Mesenchymal stem cell (in vitro differentiated cells and primary cell): ENCODE results near the gene ABCD1.
A peak's percentile ranks its signal among the peaks of the same experiment; 100 is the strongest.
"Not testable (repeated sequence)": the region's sequence is repeated elsewhere in the genome, so short reads cannot be mapped to it uniquely, and the experiment has no call there.

Experiments used
- DNase-seq: peaks from one replicate; pipeline ENCODE4 v3.0.0-alpha.2; 2013
- H2AFZ ChIP-seq: one replicate; pipeline ENCODE4 v1.6.1; 2013; ENCODE audit warnings: low read depth, mild to moderate bottlenecking, control low read depth, inconsistent platforms, low read length, moderate library complexity
- H2AK5ac ChIP-seq: 2 replicates; pipeline ENCODE4 v1.6.1; 2013; ENCODE audit warnings: low read length, moderate library complexity, mild to moderate bottlenecking, inconsistent platforms; ENCODE audit not compliant: severe bottlenecking
- H2BK120ac ChIP-seq: one replicate; pipeline ENCODE4 v1.6.1; 2013; ENCODE audit warnings: low read depth, mild to moderate bottlenecking, inconsistent platforms, low read length, moderate library complexity
- H2BK12ac ChIP-seq, 2 experiments: one replicate each; pipeline ENCODE4 v1.6.1; 2013; ENCODE audit warnings: inconsistent platforms in 2 of 2, low read length in 2 of 2, mild to moderate bottlenecking in 2 of 2, moderate library complexity in 2 of 2, control low read depth in 1 of 2
- H2BK15ac ChIP-seq: one replicate; pipeline ENCODE4 v1.6.1; 2013; ENCODE audit warnings: mild to moderate bottlenecking, low read depth, inconsistent platforms; ENCODE audit not compliant: poor library complexity, severe bottlenecking
- H2BK5ac ChIP-seq: 2 replicates; pipeline ENCODE4 v1.6.1; 2013; ENCODE audit warnings: low read depth, mild to moderate bottlenecking, low read length, control low read depth, inconsistent platforms; ENCODE audit not compliant: poor library complexity, severe bottlenecking
- H3K14ac ChIP-seq, 2 experiments: one replicate each; pipeline ENCODE4 v1.6.1; 2013; ENCODE audit warnings: inconsistent platforms in 2 of 2, low read length in 2 of 2, control low read depth in 1 of 2, mild to moderate bottlenecking in 1 of 2, moderate library complexity in 1 of 2
- H3K18ac ChIP-seq, 2 experiments: one replicate each; pipeline ENCODE4 v1.6.1; 2013; ENCODE audit warnings: inconsistent platforms in 2 of 2, low read length in 2 of 2, control low read depth in 1 of 2, low read depth in 1 of 2, mild to moderate bottlenecking in 1 of 2
- H3K23ac ChIP-seq, 2 experiments: one replicate each; pipeline ENCODE4 v1.6.1; 2013; ENCODE audit warnings: inconsistent platforms in 2 of 2, low read length in 2 of 2, mild to moderate bottlenecking in 2 of 2, moderate library complexity in 2 of 2, control low read depth in 1 of 2
- H3K27ac ChIP-seq: 2 replicates; pipeline ENCODE4 v1.5.1; 2013; ENCODE audit warnings: mild to moderate bottlenecking, moderate library complexity, low read length, control low read depth, inconsistent platforms; ENCODE audit not compliant: poor library complexity, severe bottlenecking
- H3K27me3 ChIP-seq, 2 experiments: 2 replicates each; pipeline versions ENCODE4 v1.6.1 to v1.7.0; 2013; ENCODE audit warnings: low read length in 2 of 2, mild to moderate bottlenecking in 2 of 2, moderate library complexity in 2 of 2, control low read depth in 1 of 2, inconsistent platforms in 1 of 2; ENCODE audit not compliant: control insufficient read depth in 1 of 2, insufficient read depth in 1 of 2
- H3K36me3 ChIP-seq, 2 experiments: 2 replicates each; pipeline versions ENCODE4 v1.6.1 to v1.7.0; 2013; ENCODE audit warnings: low read length in 2 of 2, control low read depth in 1 of 2, inconsistent platforms in 1 of 2, low read depth in 1 of 2, mild to moderate bottlenecking in 1 of 2; ENCODE audit not compliant: insufficient read depth in 2 of 2, control insufficient read depth in 1 of 2
- H3K4ac ChIP-seq, 2 experiments: one replicate each; pipeline ENCODE4 v1.6.1; 2013; ENCODE audit warnings: inconsistent platforms in 2 of 2, low read length in 2 of 2, mild to moderate bottlenecking in 2 of 2, moderate library complexity in 2 of 2, control low read depth in 1 of 2, low read depth in 1 of 2
- H3K4me1 ChIP-seq: 2 replicates; pipeline ENCODE4 v1.6.1; 2013; ENCODE audit warnings: low read depth, low read length, control low read depth; ENCODE audit not compliant: control insufficient read depth, insufficient read depth
- H3K4me2 ChIP-seq: 2 replicates; pipeline ENCODE4 v1.6.1; 2013; ENCODE audit warnings: low read length, mild to moderate bottlenecking, inconsistent platforms; ENCODE audit not compliant: poor library complexity, severe bottlenecking
- H3K4me3 ChIP-seq, 2 experiments: 2 replicates each; pipeline versions ENCODE4 v1.5.1 to v1.7.0; 2013; ENCODE audit warnings: low read length in 2 of 2, mild to moderate bottlenecking in 2 of 2, control low read depth in 1 of 2, low read depth in 1 of 2; ENCODE audit not compliant: insufficient read depth in 1 of 2
- H3K79me1 ChIP-seq: replicated peaks from 2 replicates; pipeline ENCODE4 v1.6.1; 2013; ENCODE audit warnings: mild to moderate bottlenecking, control low read depth, low read length, inconsistent platforms; ENCODE audit not compliant: poor library complexity, severe bottlenecking
- H3K9ac ChIP-seq: 2 replicates; pipeline ENCODE4 v1.7.0; 2013; ENCODE audit warnings: mild to moderate bottlenecking, low read length, moderate library complexity
- H3K9me3 ChIP-seq: 2 replicates; pipeline ENCODE4 v1.7.0; 2013; ENCODE audit warnings: mild to moderate bottlenecking, low read length; ENCODE audit not compliant: control insufficient read depth
- H4K8ac ChIP-seq: one replicate; pipeline ENCODE4 v1.6.1; 2013; ENCODE audit warnings: inconsistent platforms, mild to moderate bottlenecking, low read length, moderate library complexity
- H4K91ac ChIP-seq: one replicate; pipeline ENCODE4 v1.6.1; 2013; ENCODE audit warnings: mild to moderate bottlenecking, low read length, inconsistent platforms
- WGBS: methylation state at CpG from one replicate; pipeline ENCODE4 v1.1.7; 2013; ENCODE audit warnings: mixed read lengths; 5-methylcytosine and 5-hydroxymethylcytosine counted together

Gene ABCD1

DNA sequence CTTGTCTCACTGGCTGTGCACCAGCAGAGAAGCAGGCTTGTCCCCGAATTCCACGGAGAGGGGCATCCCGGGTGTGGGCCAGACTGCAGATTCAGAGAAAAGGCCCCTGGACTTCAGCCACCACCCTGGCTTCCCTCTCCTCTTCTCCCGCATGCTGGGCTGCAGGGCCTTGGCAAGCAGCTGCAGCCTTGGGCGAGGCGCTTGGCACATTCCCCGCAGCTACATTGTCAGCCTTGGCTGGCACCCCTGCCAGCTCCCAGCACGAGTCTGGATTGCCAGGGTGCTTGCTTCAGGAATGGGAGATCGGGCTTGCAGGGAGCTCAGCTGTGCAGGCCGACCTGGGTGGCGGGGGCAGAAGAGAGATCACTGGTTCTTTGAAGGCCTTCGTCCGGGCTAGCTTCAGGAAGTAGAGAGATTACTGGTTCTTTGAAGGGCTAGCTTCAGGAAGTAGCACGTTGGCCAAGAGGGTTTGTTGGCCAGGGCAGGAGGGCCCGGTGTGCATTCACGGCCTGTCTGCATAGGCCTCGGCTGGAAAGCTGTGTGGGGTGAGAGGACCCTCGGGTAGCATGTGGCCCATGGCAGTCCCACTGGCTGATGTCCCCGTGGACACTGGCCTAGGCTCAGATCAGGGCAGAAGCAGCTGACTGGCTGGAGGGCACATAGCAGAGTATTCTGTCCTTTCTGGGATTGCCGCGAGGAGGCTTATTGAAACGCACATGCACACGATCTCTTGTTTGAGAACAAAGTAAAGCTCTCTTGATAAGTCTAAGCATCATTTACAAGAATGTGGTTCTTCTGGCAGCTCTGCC is 2.7 kb downstream of the ABCD1 start:
- Histone ChIP-seq H3K36me3 (peaks cover 8 to 10% of the 10 kb centered on the region in 2 experiments), H3K9ac (peak overlapping the region; percentile 64), H3K4me1 (peaks cover 36% of the 10 kb centered on the region), H2BK15ac (peak overlapping the region; percentile 80), H3K4ac (peak overlapping the region; percentile 35 to 89), H3K4me2 (peak overlapping the region; percentile 23), H3K18ac (peak overlapping the region; percentile 83 to 95), H3K14ac (peak overlapping the region in 1 of 2 experiments; percentile 64), H2BK120ac (no peak overlapping the region), H4K8ac (peak overlapping the region; percentile 92), H2AK5ac (peak overlapping the region; percentile 81), H3K27ac (peak overlapping the region; percentile 83), H2AFZ (no peak overlapping the region), H4K91ac (peak overlapping the region; percentile 92), H3K27me3 (no peaks in the 10 kb centered on the region), H2BK12ac (peak overlapping the region; percentile 23 to 92), H3K23ac (no peak overlapping the region), H3K4me3 (peak overlapping the region in 1 of 2 experiments; percentile 49), H2BK5ac (peak overlapping the region; percentile 69), H3K9me3 (peaks cover 18% of the 10 kb centered on the region), H3K79me1 (peaks cover 4% of the 10 kb centered on the region)
- no peak for DNase-seq
- 76% methylated on average over 20 of the region's 23 CpGs for WGBS

GRCh38 chrX:153728095-153728494 is 3.4 kb downstream of the ABCD1 start:
- Histone ChIP-seq H2BK5ac (no peak overlapping the region), H2AFZ (no peak overlapping the region), H3K23ac (no peak overlapping the region), H3K9me3 (peaks cover 18% of the 10 kb centered on the region), H3K4ac (peak overlapping the region in 1 of 2 experiments; percentile 59), H2BK12ac (peak overlapping the region; percentile 52 to 54), H2BK120ac (no peak overlapping the region), H3K18ac (peak overlapping the region in 1 of 2 experiments; percentile 40), H3K9ac (no peak overlapping the region), H4K8ac (peak overlapping the region; percentile 23), H3K4me1 (peaks cover 36% of the 10 kb centered on the region), H3K36me3 (peaks cover 10 to 11% of the 10 kb centered on the region in 2 experiments), H3K79me1 (peaks cover 4% of the 10 kb centered on the region), H3K27me3 (no peaks in the 10 kb centered on the region), H2BK15ac (no peak overlapping the region), H3K4me3 (no peak overlapping the region), H3K14ac (peak overlapping the region in 1 of 2 experiments; percentile 86), H2AK5ac (peak overlapping the region; percentile 81), H3K27ac (no peak overlapping the region), H3K4me2 (no peak overlapping the region), H4K91ac (no peak overlapping the region)
- 100% methylated on average over 5 of the region's 6 CpGs for WGBS
- DNase-seq: no peak

- peaks cover 18% of the 10 kb centered on the region for H3K9me3 ChIP-seq
- H3K4ac ChIP-seq: no peak overlapping the region
- no peak overlapping the region for H2BK120ac ChIP-seq
- H3K36me3 ChIP-seq: peaks cover 10 to 19% of the 10 kb centered on the region in 2 experiments
- H2BK5ac ChIP-seq: no peak overlapping the region
- H3K4me2 ChIP-seq: no peak overlapping the region
- no peak overlapping the region for H3K18ac ChIP-seq
- H4K91ac ChIP-seq: no peak overlapping the region
- DNase-seq: no peak
- H3K27me3 ChIP-seq: no peaks in the 10 kb centered on the region
- H3K4me1 ChIP-seq: peaks cover 36% of the 10 kb centered on the region
- H2BK12ac ChIP-seq: no peak overlapping the region
- no peak overlapping the region for H3K9ac ChIP-seq
- H3K23ac ChIP-seq: no peak overlapping the region
- no peak overlapping the region for H3K27ac ChIP-seq
- 95% methylated on average over 18 of the region's 23 CpGs for WGBS
- no peak overlapping the region for H2BK15ac ChIP-seq
- H3K4me3 ChIP-seq: no peak overlapping the region
- peaks cover 4% of the 10 kb centered on the region for H3K79me1 ChIP-seq
- no peak overlapping the region for H2AK5ac ChIP-seq
- no peak overlapping the region for H3K14ac ChIP-seq
- no peak overlapping the region for H4K8ac ChIP-seq
- peak overlapping the region; percentile 27 for H2AFZ ChIP-seq
Observed at GRCh38 chrX:153728951-153729631, 4.4 kb downstream of the ABCD1 start.

- not testable (repeated sequence) for H2AK5ac ChIP-seq, H2BK15ac ChIP-seq, H3K9ac ChIP-seq, DNase-seq, H2BK120ac ChIP-seq, H3K4me2 ChIP-seq, H4K91ac ChIP-seq, H3K27me3 ChIP-seq, H3K23ac ChIP-seq, H2BK12ac ChIP-seq, H3K14ac ChIP-seq, H3K18ac ChIP-seq, H2BK5ac ChIP-seq, H3K4me3 ChIP-seq, H2AFZ ChIP-seq, H4K8ac ChIP-seq, H3K27ac ChIP-seq, H3K4ac ChIP-seq, H3K79me1 ChIP-seq
- H3K4me1 ChIP-seq: peaks cover 33% of the 10 kb centered on the region
- peaks cover 21% of the 10 kb centered on the region for H3K9me3 ChIP-seq
- WGBS: 99% methylated on average over 22 of the region's 23 CpGs
- H3K36me3 ChIP-seq: peaks cover 10 to 19% of the 10 kb centered on the region in 2 experiments
Observed at GRCh38 chrX:153730115-153730514, 5.5 kb downstream of the ABCD1 start.
